HEK293 (cell line): Measurements from ENCODE around the gene AK9.
A peak's percentile ranks its signal among the peaks of the same experiment; 100 is the strongest.

Source experiments
- KLF8 ChIP-seq: fragments of 450-650 bp; formaldehyde crosslinking; IDR thresholded peaks from 2 replicates; pipeline ENCODE4 v1.5.1; 2016; ENCODE audit warnings: missing biosample characterization, missing genetic modification characterization
- ZBTB21 ChIP-seq: fragments of 450-650 bp; formaldehyde crosslinking; IDR thresholded peaks from 2 replicates; pipeline ENCODE4 v1.5.1; 2017; ENCODE audit warnings: missing biosample characterization, missing genetic modification characterization
- ZNF10 ChIP-seq: fragments of 450-650 bp; formaldehyde crosslinking; IDR thresholded peaks from 2 replicates; pipeline ENCODE4 v1.5.1; 2017; ENCODE audit warnings: missing biosample characterization, missing genetic modification characterization
- ZNF302 ChIP-seq: fragments of 450-650 bp; formaldehyde crosslinking; IDR thresholded peaks from 2 replicates; pipeline ENCODE4 v1.5.1; 2016; ENCODE audit warnings: missing biosample characterization, missing genetic modification characterization, low read depth
- ZNF670 ChIP-seq: fragments of 450-650 bp; formaldehyde crosslinking; IDR thresholded peaks from 2 replicates; pipeline ENCODE4 v1.5.1; 2016; ENCODE audit warnings: missing biosample characterization, missing genetic modification characterization, low read depth
- ZNF791 ChIP-seq: fragments of 450-650 bp; formaldehyde crosslinking; IDR thresholded peaks from 2 replicates; pipeline ENCODE4 v1.5.1; 2016; ENCODE audit warnings: missing biosample characterization, missing genetic modification characterization
- TF ChIP-seq, protein P1 (sequence below): fragments of 450-650 bp; formaldehyde crosslinking; IDR thresholded peaks from 2 replicates; pipeline ENCODE4 v1.5.1; 2016; ENCODE audit warnings: missing biosample characterization, missing genetic modification characterization
- TF ChIP-seq, protein P2 (sequence below): fragments of 450-650 bp; formaldehyde crosslinking; IDR thresholded peaks from 2 replicates; pipeline ENCODE4 v1.5.1; 2016; ENCODE audit warnings: missing biosample characterization, missing genetic modification characterization

- TF ChIP-seq ZNF302 (tag by site-specific recombination) = no peak
- no peak for TF ChIP-seq ZNF10 (tag by site-specific recombination)
- TF ChIP-seq, protein P1, sequence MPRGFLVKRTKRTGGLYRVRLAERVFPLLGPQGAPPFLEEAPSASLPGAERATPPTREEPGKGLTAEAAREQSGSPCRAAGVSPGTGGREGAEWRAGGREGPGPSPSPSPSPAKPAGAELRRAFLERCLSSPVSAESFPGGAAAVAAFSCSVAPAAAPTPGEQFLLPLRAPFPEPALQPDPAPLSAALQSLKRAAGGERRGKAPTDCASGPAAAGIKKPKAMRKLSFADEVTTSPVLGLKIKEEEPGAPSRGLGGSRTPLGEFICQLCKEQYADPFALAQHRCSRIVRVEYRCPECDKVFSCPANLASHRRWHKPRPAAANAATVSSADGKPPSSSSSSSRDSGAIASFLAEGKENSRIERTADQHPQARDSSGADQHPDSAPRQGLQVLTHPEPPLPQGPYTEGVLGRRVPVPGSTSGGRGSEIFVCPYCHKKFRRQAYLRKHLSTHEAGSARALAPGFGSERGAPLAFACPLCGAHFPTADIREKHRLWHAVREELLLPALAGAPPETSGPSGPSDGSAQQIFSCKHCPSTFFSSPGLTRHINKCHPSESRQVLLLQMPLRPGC = no peak
- TF ChIP-seq KLF8 = no peak
- TF ChIP-seq ZNF670 (tag by site-specific recombination) = no peak
- TF ChIP-seq, protein P2, sequence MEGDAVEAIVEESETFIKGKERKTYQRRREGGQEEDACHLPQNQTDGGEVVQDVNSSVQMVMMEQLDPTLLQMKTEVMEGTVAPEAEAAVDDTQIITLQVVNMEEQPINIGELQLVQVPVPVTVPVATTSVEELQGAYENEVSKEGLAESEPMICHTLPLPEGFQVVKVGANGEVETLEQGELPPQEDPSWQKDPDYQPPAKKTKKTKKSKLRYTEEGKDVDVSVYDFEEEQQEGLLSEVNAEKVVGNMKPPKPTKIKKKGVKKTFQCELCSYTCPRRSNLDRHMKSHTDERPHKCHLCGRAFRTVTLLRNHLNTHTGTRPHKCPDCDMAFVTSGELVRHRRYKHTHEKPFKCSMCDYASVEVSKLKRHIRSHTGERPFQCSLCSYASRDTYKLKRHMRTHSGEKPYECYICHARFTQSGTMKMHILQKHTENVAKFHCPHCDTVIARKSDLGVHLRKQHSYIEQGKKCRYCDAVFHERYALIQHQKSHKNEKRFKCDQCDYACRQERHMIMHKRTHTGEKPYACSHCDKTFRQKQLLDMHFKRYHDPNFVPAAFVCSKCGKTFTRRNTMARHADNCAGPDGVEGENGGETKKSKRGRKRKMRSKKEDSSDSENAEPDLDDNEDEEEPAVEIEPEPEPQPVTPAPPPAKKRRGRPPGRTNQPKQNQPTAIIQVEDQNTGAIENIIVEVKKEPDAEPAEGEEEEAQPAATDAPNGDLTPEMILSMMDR (tag by site-specific recombination) = peak; percentile 95
- TF ChIP-seq ZNF791 = no peak
- TF ChIP-seq ZBTB21 = no peak
Observed at GRCh38 chr6:109705258-109705657, 14.3 kb upstream of the AK9 start.
